HG03342 (cell line): Measurements from ENCODE around the gene PUS3.
A peak's percentile ranks its signal among the peaks of the same experiment; 100 is the strongest.

ENCODE experiments used
- ATAC-seq: cut with Tn5 transposase; IDR thresholded peaks from one replicate; pipeline ENCODE4 v1.9.1; 2021; ENCODE audit warnings: mild to moderate bottlenecking, moderate library complexity; ENCODE audit not compliant: unreplicated experiment

PUS3 gene, protein sequence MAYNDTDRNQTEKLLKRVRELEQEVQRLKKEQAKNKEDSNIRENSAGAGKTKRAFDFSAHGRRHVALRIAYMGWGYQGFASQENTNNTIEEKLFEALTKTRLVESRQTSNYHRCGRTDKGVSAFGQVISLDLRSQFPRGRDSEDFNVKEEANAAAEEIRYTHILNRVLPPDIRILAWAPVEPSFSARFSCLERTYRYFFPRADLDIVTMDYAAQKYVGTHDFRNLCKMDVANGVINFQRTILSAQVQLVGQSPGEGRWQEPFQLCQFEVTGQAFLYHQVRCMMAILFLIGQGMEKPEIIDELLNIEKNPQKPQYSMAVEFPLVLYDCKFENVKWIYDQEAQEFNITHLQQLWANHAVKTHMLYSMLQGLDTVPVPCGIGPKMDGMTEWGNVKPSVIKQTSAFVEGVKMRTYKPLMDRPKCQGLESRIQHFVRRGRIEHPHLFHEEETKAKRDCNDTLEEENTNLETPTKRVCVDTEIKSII

DNA sequence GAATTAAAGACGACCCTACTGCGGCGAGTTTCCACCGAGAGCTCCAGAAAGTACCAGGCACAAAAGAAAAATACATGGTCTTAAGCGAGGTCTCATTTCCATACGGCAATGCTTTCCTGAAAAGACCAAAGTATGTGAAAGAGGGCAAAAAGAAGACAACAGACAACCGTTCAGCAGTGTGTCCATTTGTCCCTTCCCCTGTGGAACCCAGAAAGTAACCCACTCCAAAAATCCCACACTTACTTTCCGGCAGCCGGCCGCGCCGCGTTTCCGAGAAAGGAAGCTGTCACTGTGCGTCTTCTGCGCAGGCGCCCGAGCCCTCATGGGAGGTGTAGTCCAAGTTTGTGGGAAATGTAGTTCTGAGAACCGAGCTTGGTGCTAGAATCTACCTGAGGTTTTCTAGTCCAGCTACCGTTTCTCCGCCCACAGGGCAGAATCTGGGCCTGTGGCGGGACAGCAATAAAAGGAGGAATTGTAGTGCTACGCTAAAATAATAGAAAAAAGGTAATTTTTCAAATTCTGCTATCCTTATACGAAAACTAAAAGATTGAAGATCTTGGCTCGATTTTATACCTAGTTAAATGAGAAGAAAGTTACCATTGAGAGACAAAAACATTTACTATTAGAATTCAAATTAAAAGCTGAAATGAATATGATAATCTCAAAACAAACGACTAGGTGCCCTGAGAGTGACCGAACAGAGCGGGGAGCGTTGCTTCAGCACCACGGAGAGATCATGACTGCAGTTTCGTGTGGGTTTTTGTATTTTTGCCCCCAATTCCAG, at the start of gene PUS3:
Gene PUS3, minus strand, starts transcription at position 280 of the 784 bp plus-strand sequence. CDS start 6,922 bp downstream, outside the sequence.
- peak; percentile 96 for ATAC-seq

DNA sequence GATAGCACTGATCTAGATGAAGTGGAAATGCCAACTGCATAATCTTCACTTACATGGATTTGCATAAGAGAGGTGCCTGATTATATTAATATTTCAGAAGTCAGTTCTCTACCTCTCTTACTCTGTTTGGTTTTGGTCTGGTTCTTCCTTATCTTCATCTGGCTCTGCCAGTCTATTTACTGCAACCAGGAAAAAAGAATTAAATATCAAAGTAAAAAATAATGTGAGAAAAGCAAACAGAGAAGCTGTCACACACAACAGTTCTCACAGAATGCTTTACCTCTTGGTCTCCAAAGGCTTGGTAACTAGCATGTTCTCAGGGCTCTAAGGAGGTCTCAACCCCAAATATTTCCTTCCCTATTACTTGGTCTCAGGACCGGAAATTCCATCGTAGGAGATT, 49.6 kb upstream of the PUS3 start:
- no peak for ATAC-seq

DNA sequence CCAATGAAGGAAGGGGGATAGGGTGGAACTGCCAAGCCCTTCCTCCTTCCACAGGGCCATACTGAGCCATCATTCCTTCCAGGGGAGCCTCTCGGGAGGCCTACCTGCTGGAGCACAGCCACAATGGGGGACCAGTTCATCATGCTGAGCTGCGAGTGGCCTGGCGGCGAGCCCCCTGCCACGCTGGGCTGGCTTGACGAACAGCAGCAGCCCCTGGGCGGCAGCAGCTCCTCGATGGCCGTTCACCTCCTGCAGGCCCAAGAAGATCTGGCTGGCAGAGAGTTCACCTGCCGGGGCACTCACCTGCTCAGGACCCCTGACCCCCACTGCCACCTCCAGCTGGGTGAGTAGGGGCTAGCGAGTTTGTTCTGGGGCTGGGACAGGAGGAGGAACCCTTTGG, 48.7 kb upstream of the PUS3 start:
- no peak for ATAC-seq

DNA sequence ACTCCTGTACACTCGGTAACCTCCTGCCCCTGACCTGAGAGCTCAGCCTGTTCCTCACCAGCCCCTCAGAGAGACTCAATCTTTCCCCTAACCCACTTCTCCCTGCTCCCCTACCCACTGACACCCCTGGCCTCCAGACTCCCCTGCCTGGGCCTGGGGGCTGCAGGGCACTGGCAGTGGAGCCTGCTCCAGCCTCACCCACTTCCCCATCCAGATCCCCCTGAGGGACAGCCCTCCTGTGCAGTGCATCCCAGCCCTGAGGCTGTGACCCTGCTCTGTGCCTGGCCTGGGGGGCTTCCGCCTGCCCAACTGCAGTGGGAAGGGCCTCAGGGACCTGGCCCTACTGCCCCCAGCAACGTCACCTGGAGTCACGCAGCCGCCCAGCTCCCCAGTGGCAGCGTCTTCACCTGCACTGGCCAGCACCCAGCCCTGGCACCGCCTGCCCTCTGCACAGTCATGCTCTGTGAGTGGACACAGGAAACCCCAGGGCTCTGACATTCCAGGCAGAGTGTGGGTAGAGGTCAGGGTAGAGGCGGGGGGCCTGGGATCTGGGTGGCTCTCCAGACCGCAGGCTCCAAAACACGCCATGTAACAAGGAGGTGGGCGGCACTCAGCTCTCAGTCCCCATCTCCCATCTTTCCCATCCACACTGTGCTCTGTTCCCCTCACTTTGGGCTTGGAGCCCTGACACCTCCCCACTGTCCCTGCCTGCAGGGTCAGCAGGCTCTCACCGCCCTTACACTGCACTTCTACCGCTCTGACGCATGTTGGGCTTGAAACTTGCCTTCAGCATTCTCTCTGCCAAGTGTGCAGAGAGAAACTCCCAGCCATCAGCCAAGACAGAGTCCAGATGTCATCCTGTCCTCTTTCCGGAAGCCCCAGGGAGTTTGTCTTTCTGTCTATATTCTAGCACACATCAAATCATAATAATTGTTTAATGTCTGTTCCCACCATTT, 48.0 kb upstream of the PUS3 start:
- ATAC-seq: no peak

DNA sequence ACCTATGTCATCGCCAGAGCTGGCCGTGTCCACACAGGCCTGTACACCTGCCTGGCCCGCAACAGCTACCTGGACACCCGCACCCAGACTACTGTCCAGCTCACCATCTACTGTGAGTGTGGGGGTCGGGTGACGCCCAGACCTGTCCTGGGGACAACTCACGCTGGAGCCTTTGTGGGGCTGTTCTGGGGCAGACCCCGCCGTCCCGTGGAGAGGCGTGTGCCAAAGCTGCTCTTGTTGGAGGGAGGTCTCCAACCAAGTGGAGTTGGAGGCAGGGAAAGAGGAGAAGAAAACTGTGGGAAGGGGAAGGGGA, 47.1 kb upstream of the PUS3 start:
- no peak for ATAC-seq

DNA sequence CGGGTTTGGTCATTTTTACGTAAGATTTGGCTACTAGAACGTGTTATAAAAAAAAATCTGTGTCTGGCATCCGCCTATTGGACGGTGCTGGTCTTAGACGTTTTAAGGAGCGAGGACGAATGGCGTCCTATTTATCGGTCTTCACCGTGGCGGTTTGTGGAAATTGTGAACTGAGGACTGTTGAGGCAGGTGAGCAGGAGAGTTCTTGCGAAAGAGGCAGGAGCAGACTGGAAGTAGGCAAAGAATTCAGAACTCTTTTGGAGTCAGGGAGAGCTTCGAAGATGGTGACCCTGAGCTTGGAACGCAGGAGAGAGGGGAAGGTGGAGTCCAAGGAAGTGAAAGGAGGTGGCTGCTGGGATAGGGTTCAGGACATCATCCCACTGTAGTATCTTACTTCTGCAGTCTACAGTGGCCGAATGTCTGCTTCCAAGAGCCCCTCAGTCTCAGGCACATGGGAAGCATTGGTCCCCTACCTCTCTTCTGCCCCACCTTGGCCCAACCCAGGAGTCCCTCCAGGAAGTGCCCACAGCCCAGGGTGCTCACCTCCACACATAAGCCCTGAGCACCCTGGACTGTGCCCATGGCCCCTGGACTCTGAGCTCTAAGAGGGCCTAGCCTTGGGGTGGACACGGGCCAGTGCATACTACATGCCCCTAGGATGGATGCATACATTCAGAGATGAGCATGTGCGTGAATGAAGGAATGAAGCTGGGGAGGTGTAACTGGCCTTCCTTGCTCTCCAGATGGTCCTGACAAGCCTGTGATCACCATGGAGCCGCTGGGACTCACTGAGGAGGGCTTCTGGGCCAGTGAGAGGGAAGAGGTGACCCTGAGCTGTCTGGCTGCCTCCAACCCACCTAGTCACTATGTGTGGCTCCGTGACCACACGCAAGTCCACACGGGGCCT, 46.5 kb upstream of the PUS3 start:
- no peak for ATAC-seq

DNA sequence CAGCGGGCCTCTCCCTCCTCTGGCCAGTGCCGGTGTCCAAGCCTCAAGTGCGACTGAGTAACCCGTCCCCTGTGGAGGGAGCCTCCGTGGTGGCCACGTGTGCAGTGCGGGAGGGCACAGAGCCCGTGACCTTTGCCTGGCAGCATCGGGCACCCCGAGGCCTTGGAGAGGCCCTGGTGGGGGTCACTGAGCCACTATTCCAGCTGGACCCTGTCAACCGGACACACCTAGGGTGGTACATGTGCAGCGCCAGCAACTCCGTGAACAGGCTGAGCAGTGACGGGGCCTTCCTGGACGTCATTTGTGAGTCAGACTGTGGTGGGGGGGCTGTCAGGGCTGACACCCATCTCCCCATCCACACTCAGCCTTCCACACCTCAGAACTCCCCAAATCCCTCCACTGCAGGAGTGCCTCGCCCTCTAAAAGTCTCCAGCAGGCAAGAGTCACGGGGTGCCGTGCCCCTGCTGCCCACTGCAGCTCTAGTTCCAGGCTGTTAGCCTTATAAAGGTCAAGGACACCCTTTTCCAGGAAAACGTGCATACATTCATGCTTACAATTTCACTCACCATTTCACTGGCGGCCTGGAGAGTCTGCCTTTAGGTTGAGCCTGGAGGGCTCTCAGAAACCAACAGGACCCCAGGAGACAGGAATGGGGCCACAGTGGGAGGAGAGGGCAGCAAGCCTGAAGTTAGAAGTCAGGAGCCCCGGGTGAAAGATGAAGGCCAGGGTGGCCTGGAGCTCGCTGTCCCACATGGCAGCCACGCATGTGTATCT, 45.5 kb upstream of the PUS3 start:
- no peak for ATAC-seq

DNA sequence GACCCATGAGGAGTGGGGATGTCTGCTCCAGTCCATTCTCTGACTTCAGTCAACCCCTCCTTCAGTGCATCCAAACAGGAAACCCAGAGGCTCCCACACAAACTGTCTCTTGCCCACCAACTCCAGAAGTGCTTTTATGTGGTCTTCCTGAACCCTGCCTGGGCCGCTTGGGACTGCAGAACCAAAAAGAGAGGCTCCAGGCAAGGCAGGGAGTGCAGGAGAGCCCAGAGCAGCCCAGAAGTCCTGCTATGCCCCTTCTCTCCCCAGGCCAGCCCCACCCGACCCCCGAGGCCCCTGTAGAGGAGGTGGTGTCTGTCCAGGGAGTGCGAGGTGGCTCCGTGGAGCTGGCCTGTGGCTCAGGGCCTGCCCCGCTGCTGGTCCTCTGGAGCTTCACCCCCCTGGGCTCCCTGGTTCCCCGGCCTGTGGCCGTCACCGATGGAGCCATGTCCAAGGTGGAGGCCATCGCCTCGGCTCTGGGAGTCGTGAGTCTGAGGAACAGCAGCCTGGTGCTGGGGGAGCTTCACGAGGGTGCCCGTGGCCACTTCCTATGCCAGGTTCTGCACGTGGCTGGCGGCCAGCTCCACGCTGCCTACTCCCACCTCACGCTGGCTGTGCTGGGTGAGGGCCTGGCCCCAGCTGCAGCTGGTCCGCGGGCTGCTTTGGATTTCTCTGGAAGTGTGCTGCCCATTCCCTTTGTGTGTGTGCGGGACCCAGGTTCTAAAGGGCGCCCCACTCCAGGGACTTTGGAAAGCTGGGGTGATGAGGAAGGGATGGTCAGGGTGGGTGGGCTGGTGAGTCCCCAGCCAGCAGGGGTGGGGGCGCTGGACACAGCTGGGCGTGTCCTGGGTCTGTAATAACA, 44.6 kb upstream of the PUS3 start:
- no peak for ATAC-seq

DNA sequence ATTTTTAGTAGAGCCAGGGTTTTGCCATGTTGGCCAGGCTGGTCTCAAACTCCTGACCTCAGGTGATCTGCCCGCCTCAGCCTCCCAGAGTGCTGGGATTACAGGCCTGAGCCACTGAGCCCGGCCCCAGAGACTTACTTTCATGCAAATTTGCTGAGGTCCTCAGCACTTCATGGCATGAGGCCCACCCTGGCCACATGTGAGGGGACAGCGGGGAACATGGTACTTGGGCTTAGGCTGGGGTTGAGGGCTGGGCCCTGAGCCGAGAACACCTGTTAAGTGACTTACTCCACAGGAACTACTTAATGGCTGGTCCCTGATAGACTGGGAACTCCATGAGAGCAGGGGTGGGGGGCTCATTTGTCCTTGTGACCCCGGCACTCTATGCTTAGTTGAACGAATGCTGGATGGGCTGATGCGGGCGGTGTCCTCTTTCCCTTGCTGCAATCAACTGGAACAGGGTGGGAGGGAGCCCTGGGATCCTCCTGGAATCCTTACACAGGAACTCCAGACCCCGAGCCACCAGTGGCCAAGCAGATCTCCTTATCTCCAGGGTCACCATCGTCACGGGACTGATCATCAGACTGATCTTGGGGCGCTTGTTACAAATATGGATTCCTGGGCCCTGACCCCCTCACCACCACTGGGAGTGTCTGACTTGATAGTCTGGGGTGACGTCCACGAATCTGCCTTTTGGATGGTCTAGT, 43.9 kb upstream of the PUS3 start:
- ATAC-seq: no peak

DNA sequence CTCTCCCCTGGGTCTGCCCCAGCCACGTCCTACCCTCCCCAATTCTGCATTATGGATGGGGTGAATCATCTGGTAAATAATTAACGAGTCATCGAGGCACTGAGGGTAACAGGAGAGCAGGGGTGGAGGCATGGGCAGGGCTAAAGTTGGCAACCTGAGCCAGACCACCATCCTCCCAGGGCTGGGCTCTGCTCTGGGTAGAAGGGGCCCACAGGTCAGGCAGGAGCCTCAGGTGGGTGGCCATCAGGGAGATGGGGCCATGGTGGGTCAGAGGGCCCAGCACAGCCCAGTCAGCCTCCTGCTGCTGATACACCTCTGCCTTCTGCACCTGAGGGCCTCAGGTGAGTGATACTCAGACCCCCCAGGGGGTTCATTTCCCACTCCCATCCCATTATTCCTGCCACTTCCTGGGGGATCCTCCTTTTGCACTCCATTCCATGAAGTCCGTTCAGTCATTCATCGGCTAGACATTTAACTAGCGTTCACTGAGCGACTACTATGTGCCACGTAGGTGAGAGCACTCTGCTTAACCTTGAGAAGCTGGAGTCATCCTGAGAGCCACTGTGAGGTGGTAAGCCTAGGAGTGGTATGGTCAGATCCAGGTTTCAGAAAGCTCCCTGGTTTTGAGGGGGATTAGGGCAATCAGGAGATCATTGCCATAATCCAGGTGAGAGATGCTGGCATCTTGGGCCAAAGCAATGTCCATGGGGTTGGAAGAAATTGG, 43.0 kb upstream of the PUS3 start, which contains the start of gene VSIG10L2:
Gene VSIG10L2, plus strand, starts transcription at position 248 of the 724 bp plus-strand sequence. Its CDS starts 12 bp downstream, at position 260.
- ATAC-seq: no peak

DNA sequence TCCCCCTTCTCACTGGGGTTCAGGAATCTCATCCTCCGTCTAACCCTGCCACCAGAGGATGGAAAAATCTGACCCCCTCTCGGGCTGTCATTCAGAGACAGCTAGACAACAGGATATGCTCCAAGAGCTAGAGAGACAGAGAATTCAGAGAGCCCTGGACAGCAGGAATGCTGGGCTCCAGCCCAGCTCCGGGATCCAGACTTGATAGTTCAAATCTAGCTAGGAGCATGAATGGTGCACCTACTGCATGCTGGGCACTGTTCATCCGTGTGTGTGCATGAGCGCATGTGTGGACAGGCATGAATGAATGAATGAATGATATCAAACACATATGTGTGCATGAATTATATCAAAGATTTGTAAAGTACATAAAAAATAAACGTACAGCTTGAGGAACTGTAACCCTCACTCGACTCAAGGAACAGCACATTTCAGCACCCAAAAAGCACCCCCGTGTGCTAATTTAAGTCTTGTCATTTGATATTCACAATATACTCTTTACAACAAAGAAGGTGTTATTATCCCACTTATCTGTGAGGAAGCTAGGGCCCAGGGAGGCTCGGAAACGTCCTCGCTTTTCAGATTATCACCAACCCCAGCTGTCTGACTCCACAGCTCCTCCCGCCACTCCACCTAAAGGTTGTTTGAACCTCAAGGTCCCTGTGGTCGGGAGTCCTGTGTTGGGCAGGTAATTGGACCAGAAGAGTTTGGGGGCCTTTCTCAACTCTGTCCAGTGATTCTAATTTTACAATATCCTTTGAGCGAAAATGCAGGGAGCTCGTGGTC, 42.2 kb upstream of the PUS3 start:
- ATAC-seq: no peak

DNA sequence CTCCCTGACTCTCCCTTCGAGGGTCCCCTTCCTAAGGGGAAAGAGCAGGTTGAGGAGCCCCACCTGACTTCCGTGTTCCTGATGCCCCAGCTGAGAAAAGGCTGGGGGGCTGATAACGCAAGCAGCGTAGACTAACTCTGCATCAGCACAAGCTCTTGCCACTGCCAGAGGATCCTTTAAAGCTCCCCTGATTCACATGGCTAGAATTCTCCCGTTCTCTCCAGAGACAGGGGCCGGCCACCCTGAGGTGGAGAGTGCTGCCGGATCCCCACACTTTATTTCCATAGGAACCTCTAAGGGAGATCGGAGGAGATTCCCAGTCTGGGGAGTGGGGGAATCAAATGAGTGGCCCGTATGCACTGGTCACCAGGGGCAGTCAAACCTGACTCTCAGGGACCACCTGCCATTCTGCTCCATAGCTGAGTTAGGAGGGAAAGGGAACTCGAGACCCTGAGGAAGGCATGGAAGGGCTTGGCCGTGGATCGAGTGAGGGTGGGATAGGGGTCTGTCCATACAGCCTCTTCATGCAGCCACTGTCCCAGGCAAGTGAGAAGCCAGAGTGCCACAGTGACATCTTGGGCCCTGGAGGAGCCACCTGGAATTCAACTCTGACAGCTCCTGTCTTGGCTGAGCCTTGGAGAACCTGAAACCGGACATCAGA, 41.5 kb upstream of the PUS3 start:
- no peak for ATAC-seq

DNA sequence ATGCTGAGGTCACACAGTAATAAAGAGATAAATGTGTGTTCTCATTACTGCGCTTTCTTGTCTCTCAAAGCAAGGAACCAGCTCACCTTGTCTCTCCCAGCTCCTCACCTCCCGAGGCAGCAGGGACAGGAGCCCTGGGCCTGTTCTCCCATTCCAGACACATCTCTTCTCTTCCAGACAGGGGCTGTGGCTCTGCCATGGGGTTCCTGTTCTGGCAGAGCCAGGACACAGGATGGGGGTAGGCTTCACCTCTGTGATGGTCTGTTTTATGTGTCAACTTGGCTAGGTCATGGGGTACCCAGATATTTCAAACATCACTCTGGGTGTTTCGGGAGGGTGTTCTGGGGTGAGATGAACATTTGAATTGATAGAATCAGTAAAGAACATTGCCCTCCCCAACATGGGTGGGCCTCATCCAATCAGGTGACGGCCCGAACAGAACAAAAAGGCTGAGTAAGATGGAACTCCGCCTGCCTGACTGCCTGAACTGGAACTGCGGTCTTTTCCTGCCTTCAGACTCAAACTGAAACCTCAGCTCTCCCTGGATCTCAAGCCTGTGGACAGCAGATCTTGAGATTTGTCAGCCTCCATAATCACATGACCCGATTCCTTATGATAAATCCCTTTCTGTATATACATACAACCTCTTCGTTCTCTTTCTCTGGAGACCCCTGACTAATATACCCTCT, 40.8 kb upstream of the PUS3 start:
- ATAC-seq: no peak

DNA sequence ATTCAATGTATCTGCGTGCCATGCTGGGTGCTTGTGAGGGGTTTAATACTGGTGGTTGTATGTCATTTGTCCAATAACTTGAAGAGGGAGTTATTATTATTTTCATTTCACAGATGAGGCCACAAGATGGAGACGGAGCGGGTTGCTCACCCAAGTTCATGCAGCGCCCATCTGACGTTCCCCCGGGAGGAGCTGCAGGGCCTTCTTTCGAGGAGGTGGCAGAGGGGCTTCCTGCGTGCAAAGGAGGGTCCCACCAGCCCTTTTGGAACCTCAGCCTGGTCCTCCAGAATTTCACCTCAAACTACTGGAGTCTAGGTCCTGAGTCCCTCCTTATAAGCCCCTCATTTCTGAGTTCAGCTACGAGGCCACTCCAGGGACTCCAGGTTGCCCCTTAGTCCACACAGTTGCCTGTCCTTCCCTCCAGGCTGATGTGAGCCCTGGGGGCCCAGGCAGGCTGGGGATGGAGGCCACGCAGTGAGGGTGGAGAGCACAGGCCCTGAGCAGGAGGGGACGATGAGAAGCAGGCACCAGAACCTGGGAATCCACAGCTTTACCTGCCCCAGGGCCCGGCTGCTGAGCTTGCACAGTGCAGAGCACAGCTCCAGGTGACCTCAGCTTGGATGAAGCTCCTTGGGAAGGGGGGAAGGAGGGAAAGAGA, 39.9 kb upstream of the PUS3 start:
- ATAC-seq: no peak
